H1 (cell line): ENCODE measurements around the gene APOL1. TPM values are rescaled to one million over a fixed set of nuclear protein-coding genes. Genes with fewer than 3 reads are reported as not detected.

Experiments
- CTCF ChIA-PET: fragments of 300-600 bp; sonication (Branson Sonifier 250); formaldehyde crosslinking; loops from one replicate; lab custom pipeline; 2021; ENCODE audit not compliant: partially characterized antibody; lab: Charles Lee
- POLR2A ChIA-PET: fragments of 300-600 bp; sonication (Branson Sonifier 250); formaldehyde crosslinking; loops from one replicate; lab custom pipeline; 2021; ENCODE audit warnings: inconsistent platforms; ENCODE audit not compliant: partially characterized antibody; lab: Charles Lee
- DNase-seq, 2 experiments: peaks; one replicate each; pipeline versions ENCODE4 v3.0.0 to v3.0.0-alpha.2; 2010 to 2022; ENCODE audit warnings: low spot score in 2 of 2, low read depth in 1 of 2, mixed read lengths in 1 of 2
- FAIRE-seq: peaks from 2 replicates; lab custom pipeline; 2011; peaks lifted over from hg19 to GRCh38; lab: Jason Lieb, UNC
- H2AFZ ChIP-seq: 2 replicates; pipeline ENCODE4 v1.8.1; 2012; ENCODE audit warnings: low read length, inconsistent platforms
- H2AK5ac ChIP-seq: 2 replicates; pipeline ENCODE4 v1.6.1; 2013; ENCODE audit warnings: low read depth, low read length
- H2BK120ac ChIP-seq: replicated peaks from 2 replicates; pipeline ENCODE3; 2013; ENCODE audit warnings: low read depth, low read length, inconsistent platforms
- H2BK12ac ChIP-seq: 2 replicates; pipeline ENCODE4 v1.6.1; 2013; ENCODE audit warnings: low read depth, low read length
- H2BK15ac ChIP-seq: 2 replicates; pipeline ENCODE4 v1.6.1; 2013; ENCODE audit warnings: low read length
- H2BK20ac ChIP-seq: 2 replicates; pipeline ENCODE4 v1.6.1; 2013; ENCODE audit warnings: low read length
- H2BK5ac ChIP-seq: 2 replicates; pipeline ENCODE4 v1.6.1; 2013; ENCODE audit warnings: low read depth, low read length
- H3K14ac ChIP-seq: 2 replicates; pipeline ENCODE4 v1.6.1; 2013; ENCODE audit warnings: inconsistent platforms; ENCODE audit not compliant: insufficient read length
- H3K18ac ChIP-seq: 2 replicates; pipeline ENCODE4 v1.6.1; 2013; ENCODE audit warnings: low read length; ENCODE audit errors: extremely low read depth
- H3K23ac ChIP-seq: 2 replicates; pipeline ENCODE4 v1.6.1; 2013; ENCODE audit warnings: inconsistent platforms; ENCODE audit not compliant: insufficient read length
- H3K23me2 ChIP-seq: 2 replicates; pipeline ENCODE4 v1.6.1; 2013; ENCODE audit warnings: low read depth, low read length
- H3K27ac ChIP-seq: 2 replicates; pipeline ENCODE4 v1.6.1; 2011; ENCODE audit warnings: low read depth, low read length, inconsistent platforms
- H3K27me3 ChIP-seq, 4 experiments: replicated peaks in 1 of 4; 1 replicate in 1 of 4; 2 replicates in 3 of 4; pipeline versions ENCODE4 v1.6.1 to v1.8.1; 2011 to 2013; ENCODE audit warnings: low read length in 3 of 4, mild to moderate bottlenecking in 3 of 4, inconsistent platforms in 2 of 4, mixed read lengths in 2 of 4, moderate library complexity in 1 of 4; ENCODE audit not compliant: control insufficient read depth in 3 of 4, insufficient read depth in 3 of 4; ENCODE audit errors: extremely low read depth in 1 of 4
- H3K36me3 ChIP-seq, 4 experiments: 2 replicates each; pipeline versions ENCODE4 v1.6.1 to v1.8.1; 2011 to 2013; ENCODE audit warnings: mild to moderate bottlenecking in 4 of 4, low read length in 3 of 4, moderate library complexity in 2 of 4, control low read depth in 1 of 4, inconsistent platforms in 1 of 4; ENCODE audit not compliant: insufficient read depth in 4 of 4, control insufficient read depth in 2 of 4
- H3K4ac ChIP-seq: replicated peaks from 2 replicates; pipeline ENCODE3; 2013; ENCODE audit warnings: low read length, low read depth, mixed read lengths, inconsistent platforms; ENCODE audit not compliant: insufficient read length
- H3K4me1 ChIP-seq, 4 experiments: replicated peaks in 1 of 4; 1 replicate in 1 of 4; 2 replicates in 3 of 4; pipeline versions ENCODE4 v1.6.1 to v1.8.1; 2011 to 2013; ENCODE audit warnings: low read length in 3 of 4, inconsistent platforms in 2 of 4, mixed read lengths in 1 of 4; ENCODE audit not compliant: insufficient read depth in 4 of 4, control insufficient read depth in 3 of 4
- H3K4me2 ChIP-seq, 2 experiments: 2 replicates each; pipeline versions ENCODE4 v1.6.1 to v1.8.1; 2011 to 2013; ENCODE audit warnings: low read depth in 2 of 2, low read length in 2 of 2, control low read depth in 1 of 2, inconsistent platforms in 1 of 2, mild to moderate bottlenecking in 1 of 2; ENCODE audit not compliant: insufficient read depth in 1 of 2
- H3K4me3 ChIP-seq, 4 experiments: fragments of 200-600, 300-600 bp in 1 of 4; sonication (generic), shearing (Covaris generic), sonication (Bioruptor Twin) in 1 of 4; 2 replicates each; pipeline versions ENCODE4 v1.5.1 to v1.8.1; 2011 to 2016; ENCODE audit warnings: low read length in 4 of 4, low read depth in 3 of 4, control low read depth in 2 of 4, inconsistent platforms in 2 of 4, mild to moderate bottlenecking in 2 of 4, mixed read lengths in 1 of 4, moderate library complexity in 1 of 4; ENCODE audit not compliant: insufficient read depth in 2 of 4; ENCODE audit errors: extremely low read depth in 1 of 4
- H3K56ac ChIP-seq: replicated peaks from 2 replicates; pipeline ENCODE3; 2013; ENCODE audit warnings: low read depth, mild to moderate bottlenecking, mixed read lengths, low read length, inconsistent platforms; ENCODE audit not compliant: insufficient read length
- H3K79me1 ChIP-seq: 2 replicates; pipeline ENCODE4 v1.6.1; 2013; ENCODE audit warnings: low read depth, low read length, control low read depth
- H3K79me2 ChIP-seq, 2 experiments: 2 replicates each; pipeline versions ENCODE4 v1.6.1 to v1.8.1; 2012 to 2013; ENCODE audit warnings: low read length in 2 of 2, mild to moderate bottlenecking in 2 of 2, inconsistent platforms in 1 of 2; ENCODE audit not compliant: insufficient read depth in 2 of 2, control insufficient read depth in 1 of 2
- H3K9ac ChIP-seq, 4 experiments: replicated peaks in 1 of 4; 1 replicate in 1 of 4; 2 replicates in 3 of 4; pipeline versions ENCODE4 v1.6.1 to v1.8.1; 2011 to 2013; ENCODE audit warnings: low read depth in 3 of 4, low read length in 3 of 4, control low read depth in 2 of 4, mild to moderate bottlenecking in 2 of 4, moderate library complexity in 2 of 4, inconsistent platforms in 1 of 4; ENCODE audit errors: extremely low read depth in 1 of 4
- H3K9me3 ChIP-seq, 2 experiments: 2 replicates each; pipeline versions ENCODE4 v1.6.1 to v1.8.1; 2012 to 2013; ENCODE audit warnings: mild to moderate bottlenecking in 2 of 2, moderate library complexity in 2 of 2, control low read depth in 1 of 2, inconsistent platforms in 1 of 2, low read depth in 1 of 2, low read length in 1 of 2, mixed read lengths in 1 of 2; ENCODE audit not compliant: insufficient read depth in 2 of 2
- H4K20me1 ChIP-seq, 2 experiments: replicated peaks in 1 of 2; 2 replicates each; pipeline versions ENCODE3 to v1.8.1; 2011 to 2013; ENCODE audit warnings: inconsistent platforms in 2 of 2, low read length in 2 of 2, mild to moderate bottlenecking in 1 of 2; ENCODE audit not compliant: insufficient read depth in 2 of 2, control insufficient read depth in 1 of 2
- H4K5ac ChIP-seq: 2 replicates; pipeline ENCODE4 v1.6.1; 2013; ENCODE audit warnings: low read length, low read depth, mixed read lengths, inconsistent platforms; ENCODE audit not compliant: insufficient read length
- H4K8ac ChIP-seq: 2 replicates; pipeline ENCODE4 v1.8.0; 2013; ENCODE audit warnings: mild to moderate bottlenecking, moderate library complexity, low read length, inconsistent platforms; ENCODE audit not compliant: insufficient read depth; ENCODE audit errors: extremely low read depth
- H4K91ac ChIP-seq: replicated peaks from 2 replicates; pipeline ENCODE3; 2013; ENCODE audit warnings: low read length, mixed read lengths, inconsistent platforms; ENCODE audit not compliant: insufficient read length
- ASH2L ChIP-seq: fragments of 200-600, 300-600 bp; sonication (generic); IDR thresholded peaks from one replicate; pipeline ENCODE4 v1.7.1; 2017; ENCODE audit warnings: low read length
- BACH1 ChIP-seq: IDR thresholded peaks from 2 replicates; pipeline ENCODE4 v1.6.1; 2012; ENCODE audit warnings: low read length, improper control_type of control experiment
- CBX8 ChIP-seq: fragments of 300-800, 300-1000 bp; sonication (generic); IDR thresholded peaks from 2 replicates; pipeline ENCODE4 v1.7.1; 2016; ENCODE audit warnings: low read depth, low read length, borderline replicate concordance
- CHD2 ChIP-seq: IDR thresholded peaks from 2 replicates; pipeline ENCODE4 v1.6.1; 2012; ENCODE audit warnings: low read length, improper control_type of control experiment
- EGR1 ChIP-seq: IDR thresholded peaks from 2 replicates; pipeline ENCODE4 v1.6.1; 2011; ENCODE audit warnings: low read depth, low read length, borderline replicate concordance
- GTF2F1 ChIP-seq: IDR thresholded peaks from 2 replicates; pipeline ENCODE4 v1.6.1; 2012; ENCODE audit warnings: low read depth, low read length, improper control_type of control experiment, borderline replicate concordance
- HDAC2 ChIP-seq, 2 experiments: fragments of 300-600 bp in 1 of 2; sonication (generic) in 1 of 2; IDR thresholded peaks; 2 replicates each; pipeline ENCODE4 v1.6.1; 2011 to 2012; ENCODE audit warnings: low read depth in 2 of 2, low read length in 2 of 2, mild to moderate bottlenecking in 2 of 2, moderate library complexity in 2 of 2, borderline replicate concordance in 1 of 2, inconsistent platforms in 1 of 2
- JUN ChIP-seq: IDR thresholded peaks from 2 replicates; pipeline ENCODE4 v1.6.1; 2011; ENCODE audit warnings: low read depth, mild to moderate bottlenecking, improper control_type of control experiment, low read length
- KDM1A ChIP-seq: fragments of 200-600, 300-600 bp; sonication (generic); IDR thresholded peaks from 2 replicates; pipeline ENCODE4 v1.7.1; 2016; ENCODE audit warnings: mild to moderate bottlenecking, low read length, borderline replicate concordance
- MAFK ChIP-seq: IDR thresholded peaks from 2 replicates; pipeline ENCODE4 v1.6.1; 2012; ENCODE audit warnings: low read depth, mild to moderate bottlenecking, improper control_type of control experiment, low read length
- TCF12 ChIP-seq: IDR thresholded peaks from 2 replicates; pipeline ENCODE4 v1.6.1; 2011; ENCODE audit warnings: low read depth, mild to moderate bottlenecking, low read length
- whole genome bisulfite sequencing, 2 experiments: shearing (Covaris generic) in 1 of 2; methylation state at CpG; one replicate each; pipeline versions ENCODE4 v1.1.6 to v1.1.7; 2013 to 2015; ENCODE audit warnings: low lambda C conversion rate in 2 of 2, mixed read lengths in 2 of 2, inconsistent platforms in 1 of 2, low coverage in 1 of 2, missing lambda C conversion rate in 1 of 2; ENCODE audit not compliant: insufficient replicate concordance in 2 of 2, insufficient coverage in 1 of 2, insufficient read length in 1 of 2; ENCODE audit errors: extremely low coverage in 1 of 2, missing lambda C conversion rate in 1 of 2; 5-methylcytosine and 5-hydroxymethylcytosine counted together
- polyA plus RNA-seq, 7 experiments: library from polyadenylated mRNA; depleted of rRNA in 3 of 7; stranded (reverse) in 5 of 7; unstranded in 2 of 7; fragments of >200 nt in 5 of 7; fragments of 200-250 nt in 2 of 7; gene quantifications; 1 replicate in 5 of 7; 2 replicates in 1 of 7; 4 replicates in 1 of 7; pipeline versions ENCODE4 v1.2.1 to v1.2.3, GENCODE V29; 2011 to 2013; ENCODE audit warnings: missing spikeins in 2 of 7, mixed read lengths in 2 of 7
- total RNA-seq: library from RNA; stranded (reverse); fragmentation: NEBNext Ultra II Directional; extraction: Animal tissue kit (Norgen Biotek cat#: 25700); gene quantifications from 2 replicates; pipeline ENCODE4 v1.2.1, GENCODE V29; 2021
- TF ChIP-seq, protein P1 (sequence below): IDR thresholded peaks from 2 replicates; pipeline ENCODE4 v1.6.1; 2012; ENCODE audit warnings: inconsistent platforms
- TF ChIP-seq, protein P2 (sequence below): IDR thresholded peaks from 2 replicates; pipeline ENCODE4 v1.6.1; 2011; ENCODE audit warnings: low read length, improper control_type of control experiment

Gene APOL1
- total and polyA plus RNA-seq, 2 of the 8 experiments (the other 6 are each of a cell fraction or from before 2014, with no cell fraction given), result not detected

DNA sequence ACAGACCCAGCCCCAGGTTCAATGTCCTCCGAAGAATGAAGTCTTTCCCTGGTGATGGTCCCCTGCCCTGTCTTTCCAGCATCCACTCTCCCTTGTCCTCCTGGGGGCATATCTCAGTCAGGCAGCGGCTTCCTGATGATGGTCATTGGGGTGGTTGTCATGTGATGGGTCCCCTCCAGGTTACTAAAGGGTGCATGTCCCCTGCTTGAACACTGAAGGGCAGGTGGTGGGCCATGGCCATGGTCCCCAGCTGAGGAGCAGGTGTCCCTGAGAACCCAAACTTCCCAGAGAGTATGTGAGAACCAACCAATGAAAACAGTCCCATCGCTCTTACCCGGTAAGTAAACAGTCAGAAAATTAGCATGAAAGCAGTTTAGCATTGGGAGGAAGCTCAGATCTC, 14.1 kb downstream of the APOL1 start:
- no peak for FAIRE-seq
- Histone ChIP-seq H3K4me3 (no peak overlapping the region), H3K23ac (no peak overlapping the region), H2BK120ac (no peak overlapping the region), H2BK15ac (no peak overlapping the region), H3K79me2 (no peaks in the 10 kb centered on the region), H2BK12ac (no peak overlapping the region), H3K9ac (no peak overlapping the region; a peak in 1 of 7 replicates), H4K5ac (no peak overlapping the region), H2BK20ac (no peak overlapping the region), H2AK5ac (no peak overlapping the region), H3K23me2 (no peaks in the 10 kb centered on the region), H2BK5ac (no peak overlapping the region), H3K56ac (no peak overlapping the region), H3K36me3 (no peaks in the 10 kb centered on the region), H3K4me2 (no peak overlapping the region), H3K79me1 (no peaks in the 10 kb centered on the region), H3K27me3 (0 out of 7 replicates have a peak, but pooled peaks cover 0 to 2% (median 0%) of the 10 kb centered on the region in 4 experiments), H3K27ac (no peak overlapping the region), H3K18ac (no peak overlapping the region), H3K9me3 (no peaks in the 10 kb centered on the region), H4K91ac (no peak overlapping the region), H2AFZ (no peak overlapping the region), H4K20me1 (no peaks in the 10 kb centered on the region), H3K4me1 (no peaks in the 10 kb centered on the region), H3K14ac (no peak overlapping the region), H3K4ac (no peak overlapping the region), H4K8ac (no peak overlapping the region)
- CTCF ChIA-PET, result interaction anchor here (0.6 to 1.4 kb wide), 3 partner anchors 11 to 86 kb away, joined by 3 to 6 read pairs (median 4); no protein-coding TSS in a partner anchor
- WGBS, 2 experiments, result 86% methylated on average over 4 of the region's 4 CpGs; no CpG with 5 or more reads in 1 of the 2 experiments
- POLR2A ChIA-PET, result interaction anchor here (1.1 kb wide), 1 partner anchor 11 kb away, joined by 3 read pairs; no protein-coding TSS in a partner anchor
- no peak for DNase-seq
- no peak for TF ChIP-seq MAFK
- no peak for TF ChIP-seq HDAC2 (IDR thresholded peaks at IDR 0.05; ENCODE audit: borderline replicate concordance in 1 of 2, low read depth in 2 of 2, low read length in 2 of 2)
- TF ChIP-seq JUN, result no peak
- TF ChIP-seq, protein P1, sequence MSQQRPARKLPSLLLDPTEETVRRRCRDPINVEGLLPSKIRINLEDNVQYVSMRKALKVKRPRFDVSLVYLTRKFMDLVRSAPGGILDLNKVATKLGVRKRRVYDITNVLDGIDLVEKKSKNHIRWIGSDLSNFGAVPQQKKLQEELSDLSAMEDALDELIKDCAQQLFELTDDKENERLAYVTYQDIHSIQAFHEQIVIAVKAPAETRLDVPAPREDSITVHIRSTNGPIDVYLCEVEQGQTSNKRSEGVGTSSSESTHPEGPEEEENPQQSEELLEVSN, result no peak
- no peak for TF ChIP-seq TCF12
- TF ChIP-seq CBX8, result no peak
- no peak for TF ChIP-seq BACH1
- TF ChIP-seq KDM1A, result no peak
- no peak for TF ChIP-seq ASH2L
- TF ChIP-seq CHD2, result no peak
- TF ChIP-seq EGR1, result no peak
- TF ChIP-seq GTF2F1, result no peak
- TF ChIP-seq, protein P2, sequence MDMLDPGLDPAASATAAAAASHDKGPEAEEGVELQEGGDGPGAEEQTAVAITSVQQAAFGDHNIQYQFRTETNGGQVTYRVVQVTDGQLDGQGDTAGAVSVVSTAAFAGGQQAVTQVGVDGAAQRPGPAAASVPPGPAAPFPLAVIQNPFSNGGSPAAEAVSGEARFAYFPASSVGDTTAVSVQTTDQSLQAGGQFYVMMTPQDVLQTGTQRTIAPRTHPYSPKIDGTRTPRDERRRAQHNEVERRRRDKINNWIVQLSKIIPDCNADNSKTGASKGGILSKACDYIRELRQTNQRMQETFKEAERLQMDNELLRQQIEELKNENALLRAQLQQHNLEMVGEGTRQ, result no peak
